Kidney (tissue), 22 donors: Measurements from ENCODE around the gene SIPA1L2. TPM values are rescaled to one million over a fixed set of nuclear protein-coding genes. Genes with fewer than 3 reads are reported as not detected.
A peak's percentile ranks its signal among the peaks of the same experiment; 100 is the strongest.

Experiments used
- DNase-seq, 5 donors: peaks; one replicate each; pipeline ENCODE4 v3.0.0-alpha.2; 2013 to 2020
- FAIRE-seq: peaks from 2 replicates; lab custom pipeline; 2012; peaks lifted over from hg19 to GRCh38; lab: Jason Lieb, UNC
- H3K27ac ChIP-seq, 2 donors: one replicate each; pipeline ENCODE4 v1.7.0; 2013; ENCODE audit warnings: low read depth in 2 of 2, low read length in 2 of 2, inconsistent platforms in 1 of 2
- H3K27me3 ChIP-seq: one replicate; pipeline ENCODE4 v1.7.1; 2013; ENCODE audit warnings: low read length, inconsistent platforms; ENCODE audit not compliant: control insufficient read depth, insufficient read depth
- H3K36me3 ChIP-seq, 3 donors: one replicate each; pipeline versions ENCODE4 v1.7.0 to v1.7.1; 2013; ENCODE audit warnings: low read length in 3 of 3, control low read depth in 1 of 3, inconsistent platforms in 1 of 3; ENCODE audit not compliant: insufficient read depth in 3 of 3, control insufficient read depth in 2 of 3
- H3K4me1 ChIP-seq, 3 donors: one replicate each; pipeline versions ENCODE4 v1.7.0 to v1.7.1; 2013; ENCODE audit warnings: low read length in 3 of 3, inconsistent platforms in 1 of 3, low read depth in 1 of 3; ENCODE audit not compliant: control insufficient read depth in 2 of 3, insufficient read depth in 2 of 3
- H3K4me3 ChIP-seq, 3 donors: one replicate each; pipeline versions ENCODE4 v1.7.0 to v1.8.1; 2013; ENCODE audit warnings: low read length in 3 of 3, control low read depth in 1 of 3, inconsistent platforms in 1 of 3
- H3K9ac ChIP-seq, 3 donors: one replicate each; pipeline versions ENCODE4 v1.7.0 to v1.7.1; 2013; ENCODE audit warnings: low read length in 3 of 3, control low read depth in 1 of 3, inconsistent platforms in 1 of 3
- H3K9me3 ChIP-seq, 3 donors: one replicate each; pipeline versions ENCODE4 v1.7.0 to v1.7.1; 2013; ENCODE audit warnings: low read length in 3 of 3, control low read depth in 1 of 3, inconsistent platforms in 1 of 3; ENCODE audit not compliant: control insufficient read depth in 2 of 3, insufficient read depth in 1 of 3
- intact Hi-C: fragments of 100-400 bp; cut with DNase I; formaldehyde crosslinking; loops from one replicate; pipeline ENCODE4 v1.11.1; 2022
- long read RNA-seq, 10 donors: library from polyadenylated mRNA in 1 of 10; unstranded in 1 of 10; transcript quantifications; one replicate each; pipeline ENCODE4 v2.0.0 and lab custom pipeline, GENCODE V29; 2021 to 2026
- polyA plus RNA-seq: library from polyadenylated mRNA; stranded (reverse); fragments of 350-450 nt; fragmentation: Illumina TruSeq; extraction: RNeasy Lipid Tissue Mini Kit (QIAGEN cat#74804); gene quantifications from one replicate; pipeline ENCODE4 v1.2.3, GENCODE V29; 2014; ENCODE audit warnings: low read depth, low replicate concordance; ENCODE audit not compliant: insufficient read depth
- total RNA-seq: library from RNA; stranded (reverse); fragmentation: NEBNext Ultra II Directional; extraction: Animal tissue kit (Norgen Biotek cat#: 25700); gene quantifications from one replicate; pipeline ENCODE4 v1.2.1, GENCODE V29; 2021
- TF ChIP-seq, protein P1 (sequence below): IDR thresholded peaks from 3 replicates; pipeline ENCODE4 v1.5.1; 2012; ENCODE audit warnings: mild to moderate bottlenecking, moderate library complexity, borderline replicate concordance; ENCODE audit not compliant: insufficient read depth; ENCODE audit errors: extremely low read depth
- donor health status: control.
- donor health status: control.
- donor health status: control.
- donor health status: control.
- donor health status: control.
- donor health status: DM: yes; HTN: yes; CAD: no.
- donor health status: Normal renal cell carcinoma (clear cell type).

The SIPA1L2 gene
- 20.2 TPM for total RNA-seq
- 4.0 TPM for polyA plus RNA-seq
- long read RNA-seq, donor 1, partial matches to known transcripts, result 0 of 2 reads
- long read RNA-seq, donor 1, other reads (novel, unspliced or antisense), result 0 of 2 reads
- long read RNA-seq, donor 2, result 0 reads
- long read RNA-seq, donor 3, partial matches to known transcripts, result 0 of 4 reads
- long read RNA-seq, donor 3, other reads (novel, unspliced or antisense), result 0 of 4 reads
- long read RNA-seq, donor 4, result 0 reads
- long read RNA-seq, donor 5, result 0 reads
- long read RNA-seq, donor 6, result 0 reads
- long read RNA-seq, donor 7, partial matches to known transcripts, result 5 of 9 reads
- long read RNA-seq, donor 7, other reads (novel, unspliced or antisense), result 4 of 9 reads
- long read RNA-seq, donor 8, result 0 reads
- long read RNA-seq, donor 9, result 0 reads
- long read RNA-seq, donor 10, partial matches to known transcripts, result 0 of 2 reads
- long read RNA-seq, donor 10, other reads (novel, unspliced or antisense), result 0 of 2 reads

DNA sequence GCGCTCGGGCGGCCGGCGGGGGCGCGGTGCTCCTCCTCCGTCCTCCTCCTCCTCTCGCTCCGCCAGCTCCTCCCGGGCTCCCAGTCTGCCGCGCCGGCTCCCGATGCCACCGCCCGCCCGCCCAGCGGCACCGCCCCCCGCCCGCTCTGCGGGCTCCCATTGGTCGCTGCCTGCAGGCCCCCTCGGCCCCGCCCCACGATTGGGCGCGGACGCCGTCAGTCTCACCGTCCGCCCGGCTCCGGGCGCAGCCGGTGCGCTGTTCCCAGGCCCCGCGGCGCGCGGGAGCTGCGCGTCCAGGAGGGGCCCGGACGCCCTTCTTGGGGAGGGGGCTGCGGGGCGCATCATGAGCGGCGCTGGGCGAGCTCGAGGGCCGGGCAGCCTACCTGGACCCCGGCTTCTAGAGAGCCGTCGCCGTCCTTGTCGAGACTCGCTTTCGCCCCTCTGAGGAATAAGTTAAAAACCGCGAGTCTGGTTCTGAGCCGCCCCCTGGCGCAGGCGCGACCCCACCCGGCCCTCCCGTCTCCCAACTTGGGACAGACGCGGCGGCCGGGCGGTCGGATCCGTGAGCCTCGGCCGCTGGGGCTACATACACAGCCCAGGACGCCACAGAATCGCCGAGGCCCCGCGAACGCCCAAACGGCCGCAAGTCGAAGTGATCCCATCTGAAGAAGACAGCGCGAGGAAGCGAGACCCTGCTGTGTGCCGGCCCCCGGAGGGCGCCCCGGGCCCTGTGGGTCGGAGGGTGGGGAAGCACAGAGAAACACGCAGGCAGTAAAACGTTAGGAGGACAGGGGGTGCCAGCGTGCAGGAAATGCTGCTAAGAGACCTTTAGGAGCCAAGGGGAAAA, at the start of gene SIPA1L2:
Gene SIPA1L2 (minus strand): TSS at position 87 of the 847 bp plus-strand sequence. CDS start 114,794 bp downstream, outside the sequence.
- Histone ChIP-seq H3K4me3 (peak within 1 kb of the TSS; percentile 69 to 75 (median 73)), H3K36me3 (no peaks in the 10 kb centered on the region), H3K27ac (peak within 1 kb of the TSS; percentile 76 to 80), H3K9ac (peak within 1 kb of the TSS; percentile 34 to 68 (median 54)), H3K9me3 (no peaks in the 10 kb centered on the region), H3K4me1 (no peaks in the 10 kb centered on the region), H3K27me3 (no peaks in the 10 kb centered on the region)
- peak; percentile 96 to 98 (median 96) for DNase-seq
- intact Hi-C loops, result no loop called here
- no peak for FAIRE-seq
- TF ChIP-seq, protein P1, sequence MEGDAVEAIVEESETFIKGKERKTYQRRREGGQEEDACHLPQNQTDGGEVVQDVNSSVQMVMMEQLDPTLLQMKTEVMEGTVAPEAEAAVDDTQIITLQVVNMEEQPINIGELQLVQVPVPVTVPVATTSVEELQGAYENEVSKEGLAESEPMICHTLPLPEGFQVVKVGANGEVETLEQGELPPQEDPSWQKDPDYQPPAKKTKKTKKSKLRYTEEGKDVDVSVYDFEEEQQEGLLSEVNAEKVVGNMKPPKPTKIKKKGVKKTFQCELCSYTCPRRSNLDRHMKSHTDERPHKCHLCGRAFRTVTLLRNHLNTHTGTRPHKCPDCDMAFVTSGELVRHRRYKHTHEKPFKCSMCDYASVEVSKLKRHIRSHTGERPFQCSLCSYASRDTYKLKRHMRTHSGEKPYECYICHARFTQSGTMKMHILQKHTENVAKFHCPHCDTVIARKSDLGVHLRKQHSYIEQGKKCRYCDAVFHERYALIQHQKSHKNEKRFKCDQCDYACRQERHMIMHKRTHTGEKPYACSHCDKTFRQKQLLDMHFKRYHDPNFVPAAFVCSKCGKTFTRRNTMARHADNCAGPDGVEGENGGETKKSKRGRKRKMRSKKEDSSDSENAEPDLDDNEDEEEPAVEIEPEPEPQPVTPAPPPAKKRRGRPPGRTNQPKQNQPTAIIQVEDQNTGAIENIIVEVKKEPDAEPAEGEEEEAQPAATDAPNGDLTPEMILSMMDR, result peak; percentile 34

DNA sequence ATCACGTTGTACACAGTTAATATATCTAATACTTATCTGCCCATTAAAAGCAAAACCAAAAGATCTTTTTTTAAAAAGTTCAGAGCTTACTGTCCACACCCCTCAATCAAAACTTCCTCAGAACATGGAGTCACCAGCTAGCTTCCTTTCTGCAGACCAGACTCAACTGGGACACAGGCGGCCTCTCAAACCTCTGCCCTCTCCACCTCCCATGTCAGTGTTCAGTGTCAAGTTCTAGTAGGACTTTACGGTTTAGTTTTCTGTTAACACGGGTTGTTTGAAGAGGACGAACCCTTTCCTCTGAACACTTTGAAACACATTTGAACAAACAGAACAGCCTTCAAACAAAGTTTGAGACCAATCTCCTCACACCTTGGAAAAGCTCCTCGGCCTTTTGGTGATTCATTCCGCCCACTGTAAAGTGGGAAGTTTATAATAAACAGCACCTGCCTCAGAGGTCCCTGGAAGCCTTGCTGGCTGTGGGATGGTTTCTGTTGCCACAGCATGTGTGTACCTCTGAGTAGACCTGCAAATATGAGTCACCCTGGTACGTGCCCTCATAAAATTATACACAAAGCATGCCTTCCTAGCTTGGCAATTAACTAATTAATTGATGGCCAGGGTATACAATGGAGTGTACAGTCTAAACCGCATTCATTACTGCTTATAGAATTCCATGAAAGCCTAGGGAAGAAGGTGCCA, 48.4 kb upstream of the SIPA1L2 start:
- peaks cover 0 to 5% (median 3%) of the 10 kb centered on the region in 3 donors for H3K9me3 ChIP-seq
- peak overlapping the region in 1 of 2 donors; percentile 17 for H3K27ac ChIP-seq
- no peak overlapping the region for H3K4me3 ChIP-seq
- DNase-seq (peak in 1 of 5 donors; percentile 24), FAIRE-seq (no peak)
- intact Hi-C loops, result no loop called here
- TF ChIP-seq, protein P1, result no peak
- H3K4me1 ChIP-seq, result no peaks in the 10 kb centered on the region
- H3K27me3 ChIP-seq, result no peaks in the 10 kb centered on the region
- H3K9ac ChIP-seq, result no peak overlapping the region
- no peaks in the 10 kb centered on the region for H3K36me3 ChIP-seq

DNA sequence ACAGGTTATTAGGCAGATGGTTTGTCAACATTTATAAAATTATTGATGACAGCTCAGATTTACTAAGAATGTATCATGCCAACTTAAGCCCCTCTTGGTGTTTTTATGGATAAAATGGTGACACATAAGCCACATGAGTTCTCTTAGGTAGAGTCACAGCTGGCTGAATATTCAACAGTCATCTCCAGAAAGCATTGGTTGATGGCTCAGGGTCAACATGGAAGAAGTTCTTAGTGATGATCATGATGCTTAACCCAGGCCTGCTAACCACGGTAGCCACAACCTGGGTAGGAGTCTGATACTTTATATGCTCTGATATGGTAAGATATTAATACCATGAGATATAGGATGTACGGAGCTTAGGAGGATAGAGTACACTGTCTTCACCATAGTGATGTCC, 46.4 kb upstream of the SIPA1L2 start:
- H3K9me3 ChIP-seq, result peaks cover 0 to 5% (median 3%) of the 10 kb centered on the region in 3 donors
- H3K4me1 ChIP-seq, result no peaks in the 10 kb centered on the region
- FAIRE-seq (no peak), DNase-seq (no peak)
- TF ChIP-seq, protein P1, result no peak
- H3K27me3 ChIP-seq, result no peaks in the 10 kb centered on the region
- no peak overlapping the region for H3K4me3 ChIP-seq
- H3K36me3 ChIP-seq, result no peaks in the 10 kb centered on the region
- no peak overlapping the region for H3K9ac ChIP-seq
- intact Hi-C loops, result no loop called here
- H3K27ac ChIP-seq, result no peak overlapping the region
